ENCODE results near the gene CNPY1.

The CNPY1 gene

GRCh38 chr7:155496267-155497005 lies 49.9 kb downstream of the CNPY1 start:
- peaks cover 19% of the 10 kb centered on the region for H3K27me3 ChIP-seq (ENCODE audit: insufficient read depth, low read length, poor library complexity)
- H3K4me1 ChIP-seq (ENCODE audit: insufficient read depth, low read length), result no peaks in the 10 kb centered on the region

GRCh38 chr7:155495440-155496248 lies 50.7 kb downstream of the CNPY1 start:
- no peak overlapping the region for H3K4me3 ChIP-seq (ENCODE audit: low read depth in 1 of 2, low read length in 2 of 2)
- no peaks in the 10 kb centered on the region for H3K36me3 ChIP-seq (ENCODE audit: insufficient read depth, low read length)
- peaks cover 12% of the 10 kb centered on the region for H3K27me3 ChIP-seq (ENCODE audit: insufficient read depth, low read length, poor library complexity)
- no peak for TF ChIP-seq EZH2 (IDR thresholded peaks at IDR 0.05; ENCODE audit: borderline replicate concordance, low read depth, low read length, severe bottlenecking)
- TF ChIP-seq, protein P1, sequence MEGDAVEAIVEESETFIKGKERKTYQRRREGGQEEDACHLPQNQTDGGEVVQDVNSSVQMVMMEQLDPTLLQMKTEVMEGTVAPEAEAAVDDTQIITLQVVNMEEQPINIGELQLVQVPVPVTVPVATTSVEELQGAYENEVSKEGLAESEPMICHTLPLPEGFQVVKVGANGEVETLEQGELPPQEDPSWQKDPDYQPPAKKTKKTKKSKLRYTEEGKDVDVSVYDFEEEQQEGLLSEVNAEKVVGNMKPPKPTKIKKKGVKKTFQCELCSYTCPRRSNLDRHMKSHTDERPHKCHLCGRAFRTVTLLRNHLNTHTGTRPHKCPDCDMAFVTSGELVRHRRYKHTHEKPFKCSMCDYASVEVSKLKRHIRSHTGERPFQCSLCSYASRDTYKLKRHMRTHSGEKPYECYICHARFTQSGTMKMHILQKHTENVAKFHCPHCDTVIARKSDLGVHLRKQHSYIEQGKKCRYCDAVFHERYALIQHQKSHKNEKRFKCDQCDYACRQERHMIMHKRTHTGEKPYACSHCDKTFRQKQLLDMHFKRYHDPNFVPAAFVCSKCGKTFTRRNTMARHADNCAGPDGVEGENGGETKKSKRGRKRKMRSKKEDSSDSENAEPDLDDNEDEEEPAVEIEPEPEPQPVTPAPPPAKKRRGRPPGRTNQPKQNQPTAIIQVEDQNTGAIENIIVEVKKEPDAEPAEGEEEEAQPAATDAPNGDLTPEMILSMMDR (IDR thresholded peaks at IDR 0.05; ENCODE audit: borderline replicate concordance, extremely low read depth, low read length, poor library complexity, severe bottlenecking), result no peak
- DNase-seq (no peak), ATAC-seq (ENCODE audit: insufficient read depth, low read depth) (no peak)
- H3K4me1 ChIP-seq (ENCODE audit: insufficient read depth, low read length), result no peaks in the 10 kb centered on the region
- H3K9me3 ChIP-seq (ENCODE audit: insufficient read depth, low read length, severe bottlenecking), result no peaks in the 10 kb centered on the region
- H3K27ac ChIP-seq (ENCODE audit: low read length), result no peak overlapping the region
- no peak overlapping the region for H3K9ac ChIP-seq (ENCODE audit: low read depth, low read length)
- H3K79me2 ChIP-seq (ENCODE audit: insufficient read depth, low read length), result no peaks in the 10 kb centered on the region
- H3K4me2 ChIP-seq (ENCODE audit: insufficient read depth, low read length), result no peak overlapping the region
- H4K20me1 ChIP-seq (ENCODE audit: insufficient read depth, low read length), result 0 out of 2 replicates have a peak, but pooled peaks cover 2% of the 10 kb centered on the region
- no peak overlapping the region for H2AFZ ChIP-seq (ENCODE audit: low read depth, low read length)

More at GRCh38 chr7:155496267-155497005, 49.9 kb downstream of the CNPY1 start:
- no peak overlapping the region for H3K4me2 ChIP-seq (ENCODE audit: insufficient read depth, low read length)
- H3K79me2 ChIP-seq (ENCODE audit: insufficient read depth, low read length), result no peaks in the 10 kb centered on the region
- no peak for ATAC-seq (ENCODE audit: insufficient read depth, low read depth)
- no peaks in the 10 kb centered on the region for H3K36me3 ChIP-seq (ENCODE audit: insufficient read depth, low read length)
- DNase-seq, result no peak
- no peak overlapping the region for H3K27ac ChIP-seq (ENCODE audit: low read length)
- H4K20me1 ChIP-seq (ENCODE audit: insufficient read depth, low read length), result 0 out of 2 replicates have a peak, but pooled peaks cover 2% of the 10 kb centered on the region
- TF ChIP-seq, protein P1 (IDR thresholded peaks at IDR 0.05; ENCODE audit: borderline replicate concordance, extremely low read depth, low read length, poor library complexity, severe bottlenecking), result no peak
- TF ChIP-seq EZH2 (IDR thresholded peaks at IDR 0.05; ENCODE audit: borderline replicate concordance, low read depth, low read length, severe bottlenecking), result no peak
- H3K4me3 ChIP-seq (ENCODE audit: low read depth in 1 of 2, low read length in 2 of 2), result no peak overlapping the region
- H3K9me3 ChIP-seq (ENCODE audit: insufficient read depth, low read length, severe bottlenecking), result no peaks in the 10 kb centered on the region
- no peak overlapping the region for H2AFZ ChIP-seq (ENCODE audit: low read depth, low read length)
- no peak overlapping the region for H3K9ac ChIP-seq (ENCODE audit: low read depth, low read length)

GRCh38 chr7:155494551-155494950 lies 51.8 kb downstream of the CNPY1 start:
- Histone ChIP-seq H3K79me2 (ENCODE audit: insufficient read depth, low read length) (no peaks in the 10 kb centered on the region), H3K4me1 (ENCODE audit: insufficient read depth, low read length) (no peaks in the 10 kb centered on the region), H3K27ac (ENCODE audit: low read length) (no peak overlapping the region), H4K20me1 (ENCODE audit: insufficient read depth, low read length) (0 out of 2 replicates have a peak, but pooled peaks cover 2% of the 10 kb centered on the region), H3K9ac (ENCODE audit: low read depth, low read length) (no peak overlapping the region), H3K4me2 (ENCODE audit: insufficient read depth, low read length) (no peak overlapping the region), H3K4me3 (ENCODE audit: low read depth in 1 of 2, low read length in 2 of 2) (no peak overlapping the region), H3K27me3 (ENCODE audit: insufficient read depth, low read length, poor library complexity) (peaks cover 8% of the 10 kb centered on the region), H3K36me3 (ENCODE audit: insufficient read depth, low read length) (no peaks in the 10 kb centered on the region), H2AFZ (ENCODE audit: low read depth, low read length) (no peak overlapping the region), H3K9me3 (ENCODE audit: insufficient read depth, low read length, severe bottlenecking) (no peaks in the 10 kb centered on the region)
- no peak for ATAC-seq (ENCODE audit: insufficient read depth, low read depth)
- TF ChIP-seq, protein P1 (IDR thresholded peaks at IDR 0.05; ENCODE audit: borderline replicate concordance, extremely low read depth, low read length, poor library complexity, severe bottlenecking), result no peak
- no peak for TF ChIP-seq EZH2 (IDR thresholded peaks at IDR 0.05; ENCODE audit: borderline replicate concordance, low read depth, low read length, severe bottlenecking)
- DNase-seq, result no peak

Measured in DND-41 (cell line).